Fibroblast of pulmonary artery (primary cell): ENCODE measurements around the gene JAKMIP2.

Experiments
- DNase-seq: peaks from one replicate; pipeline ENCODE4 v3.0.0-alpha.2; 2010; ENCODE audit warnings: low read depth
- H3K4me3 ChIP-seq: replicated peaks from 2 replicates; pipeline ENCODE4 v1.5.1; 2011; ENCODE audit warnings: low read depth, mild to moderate bottlenecking, control low read depth, low read length, moderate library complexity
- CTCF ChIP-seq: IDR thresholded peaks from 2 replicates; pipeline ENCODE4 v1.5.1; 2011; ENCODE audit warnings: mild to moderate bottlenecking, control low read depth, low read length, inconsistent platforms; ENCODE audit errors: missing control alignments

The JAKMIP2 gene

GRCh38 chr5:147564124-147564486, 218.4 kb downstream of the JAKMIP2 start:
- DNase-seq = no peak
- no peak overlapping the region for H3K4me3 ChIP-seq
- TF ChIP-seq CTCF = no peak

- no peak overlapping the region for H3K4me3 ChIP-seq
- no peak for TF ChIP-seq CTCF
- no peak for DNase-seq
Measured at GRCh38 chr5:147563466-147564123, 218.9 kb downstream of the JAKMIP2 start.

- no peak for DNase-seq
- TF ChIP-seq CTCF = no peak
- H3K4me3 ChIP-seq = no peak overlapping the region
Measured at GRCh38 chr5:147561435-147561834, 221.1 kb downstream of the JAKMIP2 start.

GRCh38 chr5:147560718-147561331, 221.7 kb downstream of the JAKMIP2 start:
- no peak overlapping the region for H3K4me3 ChIP-seq
- no peak for TF ChIP-seq CTCF
- DNase-seq = no peak

- TF ChIP-seq CTCF = peak; percentile 19
- no peak for DNase-seq
- no peak overlapping the region for H3K4me3 ChIP-seq
Measured at GRCh38 chr5:147559749-147560148, 222.8 kb downstream of the JAKMIP2 start.

- peak; percentile 88 for DNase-seq
- TF ChIP-seq CTCF = peak; percentile 83
- H3K4me3 ChIP-seq = no peak overlapping the region
Measured at GRCh38 chr5:147558826-147559225, 223.7 kb downstream of the JAKMIP2 start.
